Thoracic aorta (tissue), 2 donors: ENCODE measurements around the gene PPCDC. TPM values are rescaled to one million over a fixed set of nuclear protein-coding genes. Genes with fewer than 3 reads are reported as not detected.
A peak's percentile ranks its signal among the peaks of the same experiment; 100 is the strongest.

ENCODE experiments used
- ATAC-seq: fragments of 150-250 bp; one replicate; pipeline ENCODE4 v1.8.0; 2017; ENCODE audit warnings: low read depth; ENCODE audit not compliant: insufficient number of reproducible peaks, low FRiP score
- DNase-seq: peaks from one replicate; pipeline ENCODE4 v3.0.0-alpha.2; 2020; ENCODE audit warnings: low spot score
- H3K27ac ChIP-seq, 2 donors: fragments of 200-600 bp; sonication (generic); 1 replicate in 1 of 2; 2 replicates in 1 of 2; pipeline ENCODE4 v1.5.1; 2016; ENCODE audit warnings: mild to moderate bottlenecking in 2 of 2, moderate library complexity in 2 of 2
- H3K27me3 ChIP-seq: fragments of 200-600 bp; sonication (generic); replicated peaks from 2 replicates; pipeline ENCODE4 v1.6.0; 2016; ENCODE audit warnings: mild to moderate bottlenecking; ENCODE audit not compliant: insufficient read depth
- H3K36me3 ChIP-seq: fragments of 200-600 bp; sonication (generic); one replicate; pipeline ENCODE4 v1.5.1; 2016
- H3K4me1 ChIP-seq, 2 donors: fragments of 200-600 bp; sonication (generic); 1 replicate in 1 of 2; 2 replicates in 1 of 2; pipeline versions ENCODE4 v1.5.1 to v1.6.0; 2016; ENCODE audit warnings: low read depth in 2 of 2, mild to moderate bottlenecking in 1 of 2; ENCODE audit not compliant: control insufficient read depth in 1 of 2
- H3K4me3 ChIP-seq: fragments of 200-600 bp; sonication (generic); 2 replicates; pipeline ENCODE4 v1.5.1; 2016; ENCODE audit warnings: mild to moderate bottlenecking
- H3K9me3 ChIP-seq: fragments of 200-600 bp; sonication (generic); 2 replicates; pipeline ENCODE4 v1.5.1; 2016
- total RNA-seq, 2 donors: library from RNA; depleted of rRNA; stranded (reverse); fragments of >200 nt; gene quantifications; one replicate each; pipeline versions ENCODE4 v1.1.0 to v1.2.3, GENCODE V29; 2016
- TF ChIP-seq, protein P1 (sequence below): fragments of 200-600 bp; sonication (generic); IDR thresholded peaks from one replicate; pipeline ENCODE4 v1.5.1; 2019; ENCODE audit warnings: antibody characterized with exemption

PPCDC gene
- total RNA-seq, 2 donors from 2014 or later, result 8.5 to 13.7 TPM

DNA sequence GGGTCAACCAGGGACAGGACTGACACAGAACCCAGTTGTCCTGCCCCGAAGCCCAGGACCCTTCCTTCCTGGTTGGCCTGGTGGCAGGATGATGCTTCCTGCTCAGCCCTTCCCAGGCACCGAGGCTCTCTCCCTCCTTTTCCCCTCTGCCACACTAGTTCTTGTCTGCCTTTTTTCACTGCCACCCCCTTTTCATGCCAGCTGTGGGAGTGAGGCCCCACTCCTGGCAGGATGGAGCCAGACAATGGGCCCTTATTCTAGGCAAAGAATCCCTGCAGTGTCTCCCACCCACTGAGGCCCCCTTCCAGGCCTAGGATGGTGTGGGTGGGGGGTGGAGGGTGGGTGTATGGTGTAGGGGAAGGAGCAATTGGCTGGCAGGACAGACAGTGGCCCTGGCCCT lies 29.2 kb upstream of the PPCDC start:
- Histone ChIP-seq H3K27me3 (no peaks in the 10 kb centered on the region), H3K4me3 (no peak overlapping the region), H3K9me3 (no peaks in the 10 kb centered on the region), H3K36me3 (no peaks in the 10 kb centered on the region), H3K27ac (no peak overlapping the region), H3K4me1 (peaks cover 5 to 14% of the 10 kb centered on the region in 2 donors)
- ATAC-seq (no peak), DNase-seq (no peak)
- TF ChIP-seq, protein P1, sequence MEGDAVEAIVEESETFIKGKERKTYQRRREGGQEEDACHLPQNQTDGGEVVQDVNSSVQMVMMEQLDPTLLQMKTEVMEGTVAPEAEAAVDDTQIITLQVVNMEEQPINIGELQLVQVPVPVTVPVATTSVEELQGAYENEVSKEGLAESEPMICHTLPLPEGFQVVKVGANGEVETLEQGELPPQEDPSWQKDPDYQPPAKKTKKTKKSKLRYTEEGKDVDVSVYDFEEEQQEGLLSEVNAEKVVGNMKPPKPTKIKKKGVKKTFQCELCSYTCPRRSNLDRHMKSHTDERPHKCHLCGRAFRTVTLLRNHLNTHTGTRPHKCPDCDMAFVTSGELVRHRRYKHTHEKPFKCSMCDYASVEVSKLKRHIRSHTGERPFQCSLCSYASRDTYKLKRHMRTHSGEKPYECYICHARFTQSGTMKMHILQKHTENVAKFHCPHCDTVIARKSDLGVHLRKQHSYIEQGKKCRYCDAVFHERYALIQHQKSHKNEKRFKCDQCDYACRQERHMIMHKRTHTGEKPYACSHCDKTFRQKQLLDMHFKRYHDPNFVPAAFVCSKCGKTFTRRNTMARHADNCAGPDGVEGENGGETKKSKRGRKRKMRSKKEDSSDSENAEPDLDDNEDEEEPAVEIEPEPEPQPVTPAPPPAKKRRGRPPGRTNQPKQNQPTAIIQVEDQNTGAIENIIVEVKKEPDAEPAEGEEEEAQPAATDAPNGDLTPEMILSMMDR, result no peak

DNA sequence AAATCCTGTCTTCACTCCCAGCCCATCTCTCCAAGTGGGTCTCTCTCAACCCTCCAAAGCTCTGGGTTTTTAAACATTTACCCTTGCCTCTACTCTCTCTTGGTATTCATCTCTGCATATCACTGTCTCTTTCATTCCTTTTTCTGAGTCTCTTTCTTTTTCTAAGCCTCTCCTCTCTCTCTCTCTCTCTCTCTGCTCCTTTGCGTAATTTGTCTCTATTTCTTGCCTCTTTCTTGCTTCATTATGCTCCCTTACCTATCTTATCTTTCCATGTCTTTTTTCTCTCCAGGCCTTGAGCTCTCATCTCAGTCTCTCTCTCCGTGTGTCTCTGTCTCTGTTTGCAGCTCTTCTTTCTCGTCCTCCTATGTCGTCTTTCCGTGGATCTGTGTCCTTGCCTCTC lies 28.7 kb upstream of the PPCDC start:
- Histone ChIP-seq H3K27ac (no peak overlapping the region), H3K4me1 (peaks cover 5 to 14% of the 10 kb centered on the region in 2 donors), H3K9me3 (no peaks in the 10 kb centered on the region), H3K4me3 (peak overlapping the region; percentile 82), H3K27me3 (no peaks in the 10 kb centered on the region), H3K36me3 (no peaks in the 10 kb centered on the region)
- no peak for ATAC-seq
- no peak for DNase-seq
- TF ChIP-seq, protein P1, result no peak

DNA sequence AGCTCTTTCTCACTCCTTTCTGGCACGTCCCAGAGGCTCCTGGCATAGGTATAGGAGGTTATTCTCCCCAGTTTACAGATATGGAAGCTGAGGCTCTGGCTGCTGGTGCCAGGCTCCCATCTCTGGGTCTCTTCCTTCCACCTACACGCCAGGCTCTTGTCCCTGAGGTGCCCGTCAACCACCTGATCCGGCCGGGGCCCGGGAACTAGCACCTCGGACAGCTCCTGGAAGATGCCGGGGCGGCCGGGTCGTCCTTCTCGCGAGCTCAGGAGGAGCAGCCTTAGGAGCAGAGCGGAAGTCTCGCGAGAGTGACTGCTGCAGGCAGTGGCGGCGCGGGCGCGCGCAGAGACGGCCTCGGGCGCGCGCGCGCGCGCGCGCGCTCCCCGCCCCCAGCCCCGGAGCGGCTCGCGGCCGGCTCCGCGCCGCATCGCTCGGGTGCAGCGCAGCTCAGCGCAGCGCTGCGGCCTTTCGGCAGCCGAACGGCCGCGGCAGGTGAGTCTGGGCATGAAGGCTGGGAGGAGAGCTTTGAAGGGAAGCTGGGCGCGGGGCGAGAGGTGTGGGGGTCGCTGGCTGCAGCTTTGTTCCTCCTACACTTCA lies 28.1 kb upstream of the PPCDC start, which contains the start of gene SCAMP5:
Gene SCAMP5, plus strand, starts transcription at position 382 of the 597 bp plus-strand sequence. CDS start 16,277 bp downstream, outside the sequence.
- Histone ChIP-seq H3K36me3 (no peaks in the 10 kb centered on the region), H3K9me3 (no peaks in the 10 kb centered on the region), H3K4me3 (peak within 1 kb of the TSS; percentile 82), H3K27ac (no peak within 1 kb of the TSS), H3K4me1 (peaks cover 5 to 14% of the 10 kb centered on the region in 2 donors), H3K27me3 (no peaks in the 10 kb centered on the region)
- ATAC-seq (peak; percentile 45), DNase-seq (peak; percentile 74)
- TF ChIP-seq, protein P1, result no peak

DNA sequence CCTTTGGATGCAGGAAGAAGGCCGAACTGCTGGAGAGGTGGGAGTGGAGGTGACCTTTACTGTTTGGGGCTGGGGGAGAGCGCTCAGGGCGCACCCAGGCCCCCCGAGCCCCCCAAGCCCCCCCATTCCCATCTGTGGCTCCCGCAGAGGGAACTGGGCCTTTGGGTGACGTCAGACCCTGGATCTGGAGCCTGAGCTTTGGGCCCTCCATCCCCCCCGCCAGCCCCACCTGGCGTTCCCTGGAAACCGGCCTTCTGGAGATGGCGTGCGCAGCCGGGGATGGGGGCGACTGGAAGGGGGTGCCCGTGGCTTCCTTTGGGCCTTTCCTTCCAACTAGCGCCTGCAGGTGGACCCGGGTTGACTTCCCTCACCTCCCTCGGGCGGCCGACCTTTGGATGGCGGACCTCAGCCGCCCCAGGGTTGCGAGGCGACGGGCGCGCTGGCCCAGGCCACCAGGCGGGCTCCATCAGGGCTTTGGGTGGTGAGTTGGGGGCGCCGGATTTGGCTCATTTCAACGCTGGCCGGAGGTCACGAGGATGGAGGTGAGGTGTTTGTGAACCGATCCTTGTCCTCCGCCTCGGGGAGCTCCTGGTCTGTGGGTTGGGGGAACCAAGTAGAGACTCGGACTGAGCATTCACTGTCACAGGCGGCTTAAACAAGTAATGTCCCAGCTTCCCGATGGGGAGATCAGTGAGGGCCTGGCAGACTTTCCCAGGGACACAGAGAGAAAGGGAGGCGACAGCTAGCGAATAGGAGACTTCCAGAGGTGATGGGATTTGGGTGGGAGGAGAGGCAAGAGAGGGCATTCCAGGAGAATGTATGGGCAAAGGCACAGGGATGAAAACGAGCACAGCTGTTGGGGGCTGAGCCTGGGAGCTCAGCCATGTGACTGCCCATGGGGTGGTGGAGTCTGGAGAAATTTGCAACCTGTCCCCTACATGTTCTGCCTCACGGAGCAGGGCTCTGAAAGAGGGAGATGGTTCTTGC lies 27.3 kb upstream of the PPCDC start:
- Histone ChIP-seq H3K4me3 (peak overlapping the region; percentile 82), H3K4me1 (peaks cover 5 to 14% of the 10 kb centered on the region in 2 donors), H3K27ac (no peak overlapping the region), H3K36me3 (no peaks in the 10 kb centered on the region), H3K9me3 (no peaks in the 10 kb centered on the region), H3K27me3 (no peaks in the 10 kb centered on the region)
- DNase-seq (no peak), ATAC-seq (no peak)
- TF ChIP-seq, protein P1, result no peak

DNA sequence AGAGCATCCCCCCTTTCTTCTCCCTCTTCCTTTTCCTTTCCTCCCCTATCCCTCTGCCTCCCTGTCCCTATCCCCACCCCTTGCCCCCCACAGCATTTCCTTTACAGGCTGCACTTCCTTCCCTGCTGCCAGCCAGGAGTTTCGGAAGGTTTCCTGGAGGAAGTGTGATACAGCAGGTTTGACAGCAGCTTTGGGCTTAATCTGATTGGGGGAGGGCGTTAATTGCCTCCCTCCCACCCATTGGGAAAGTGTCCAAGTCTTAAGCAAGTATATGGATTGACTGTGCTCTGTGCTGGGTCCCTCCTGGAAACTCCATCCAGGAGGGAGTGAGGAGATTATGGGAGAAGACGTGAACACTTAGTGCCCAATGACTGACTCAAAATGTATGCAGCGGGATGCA lies 26.2 kb upstream of the PPCDC start:
- Histone ChIP-seq H3K9me3 (no peaks in the 10 kb centered on the region), H3K4me3 (no peak overlapping the region), H3K36me3 (no peaks in the 10 kb centered on the region), H3K4me1 (peaks cover 5 to 14% of the 10 kb centered on the region in 2 donors), H3K27ac (no peak overlapping the region), H3K27me3 (no peaks in the 10 kb centered on the region)
- no peak for DNase-seq
- TF ChIP-seq, protein P1, result no peak
- ATAC-seq, result no peak
